ENCODE data around the gene DUS1L.

Gene DUS1L

GRCh38 chr17:82010575-82011525 lies 54.8 kb downstream of the DUS1L start:
- Histone ChIP-seq H3K36me3 (ENCODE audit: insufficient read depth, low read length) (no peaks in the 10 kb centered on the region), H3K27me3 (ENCODE audit: insufficient read depth, low read length, poor library complexity, severe bottlenecking) (no peaks in the 10 kb centered on the region), H4K20me1 (ENCODE audit: insufficient read depth, low read length, poor library complexity, severe bottlenecking) (no peaks in the 10 kb centered on the region), H2AFZ (ENCODE audit: low read length) (no peak overlapping the region), H3K79me2 (ENCODE audit: insufficient read depth, low read length) (no peaks in the 10 kb centered on the region), H3K4me3 (ENCODE audit: low read length, poor library complexity, severe bottlenecking) (no peak overlapping the region), H3K9me2 (replicated peaks; ENCODE audit: low read depth, low read length) (no peaks in the 10 kb centered on the region), H3F3A (ENCODE audit: low read depth) (no peaks in the 10 kb centered on the region), H3K9ac (ENCODE audit: low read depth, low read length, poor library complexity, severe bottlenecking) (no peak overlapping the region), H3K9me3 (ENCODE audit: insufficient read depth, low read depth, low read length) (no peaks in the 10 kb centered on the region), H3K4me2 (ENCODE audit: low read depth, low read length, poor library complexity, severe bottlenecking) (no peak overlapping the region), H3K4me1 (ENCODE audit: insufficient read depth, low read length, poor library complexity, severe bottlenecking) (no peaks in the 10 kb centered on the region)
- no peak for TF ChIP-seq EZH2phosphoT487 (IDR thresholded peaks at IDR 0.05; ENCODE audit: borderline replicate concordance)
- no peak for TF ChIP-seq CTCF (conservative IDR thresholded peaks at IDR 0.05; ENCODE audit: low read length)

GRCh38 chr17:82009413-82009812 lies 56.2 kb downstream of the DUS1L start:
- TF ChIP-seq CTCF (conservative IDR thresholded peaks at IDR 0.05; ENCODE audit: low read length) = no peak
- no peak for TF ChIP-seq EZH2phosphoT487 (IDR thresholded peaks at IDR 0.05; ENCODE audit: borderline replicate concordance)
- Histone ChIP-seq H3K9ac (ENCODE audit: low read depth, low read length, poor library complexity, severe bottlenecking) (no peak overlapping the region), H3K9me3 (ENCODE audit: insufficient read depth, low read depth, low read length) (no peaks in the 10 kb centered on the region), H3K27me3 (ENCODE audit: insufficient read depth, low read length, poor library complexity, severe bottlenecking) (no peaks in the 10 kb centered on the region), H3K36me3 (ENCODE audit: insufficient read depth, low read length) (no peaks in the 10 kb centered on the region), H3K4me3 (ENCODE audit: low read length, poor library complexity, severe bottlenecking) (no peak overlapping the region), H3K4me2 (ENCODE audit: low read depth, low read length, poor library complexity, severe bottlenecking) (no peak overlapping the region), H3F3A (ENCODE audit: low read depth) (no peaks in the 10 kb centered on the region), H3K79me2 (ENCODE audit: insufficient read depth, low read length) (no peaks in the 10 kb centered on the region), H2AFZ (ENCODE audit: low read length) (no peak overlapping the region), H3K9me2 (replicated peaks; ENCODE audit: low read depth, low read length) (no peaks in the 10 kb centered on the region), H4K20me1 (ENCODE audit: insufficient read depth, low read length, poor library complexity, severe bottlenecking) (no peaks in the 10 kb centered on the region), H3K4me1 (ENCODE audit: insufficient read depth, low read length, poor library complexity, severe bottlenecking) (no peaks in the 10 kb centered on the region)

- H3K36me3 ChIP-seq (ENCODE audit: insufficient read depth, low read length) = no peaks in the 10 kb centered on the region
- TF ChIP-seq EZH2phosphoT487 (IDR thresholded peaks at IDR 0.05; ENCODE audit: borderline replicate concordance) (no peak), CTCF (conservative IDR thresholded peaks at IDR 0.05; ENCODE audit: low read length) (no peak)
- H3K27me3 ChIP-seq (ENCODE audit: insufficient read depth, low read length, poor library complexity, severe bottlenecking) = no peaks in the 10 kb centered on the region
Measured at GRCh38 chr17:82008941-82009405, 56.6 kb downstream of the DUS1L start.

More at GRCh38 chr17:82008941-82009405, 56.6 kb downstream of the DUS1L start:
- no peaks in the 10 kb centered on the region for H3K4me1 ChIP-seq (ENCODE audit: insufficient read depth, low read length, poor library complexity, severe bottlenecking)
- H3K79me2 ChIP-seq (ENCODE audit: insufficient read depth, low read length) = no peaks in the 10 kb centered on the region
- H3K4me2 ChIP-seq (ENCODE audit: low read depth, low read length, poor library complexity, severe bottlenecking) = no peak overlapping the region
- no peak overlapping the region for H3K9ac ChIP-seq (ENCODE audit: low read depth, low read length, poor library complexity, severe bottlenecking)
- H3K9me2 ChIP-seq (replicated peaks; ENCODE audit: low read depth, low read length) = no peaks in the 10 kb centered on the region
- no peaks in the 10 kb centered on the region for H3K9me3 ChIP-seq (ENCODE audit: insufficient read depth, low read depth, low read length)
- H4K20me1 ChIP-seq (ENCODE audit: insufficient read depth, low read length, poor library complexity, severe bottlenecking) = no peaks in the 10 kb centered on the region
- no peak overlapping the region for H3K4me3 ChIP-seq (ENCODE audit: low read length, poor library complexity, severe bottlenecking)
- H2AFZ ChIP-seq (ENCODE audit: low read length) = no peak overlapping the region
- no peaks in the 10 kb centered on the region for H3F3A ChIP-seq (ENCODE audit: low read depth)
